ENCODE results near the gene HBA2.
"Not testable (repeated sequence)": the region's sequence is repeated elsewhere in the genome, so short reads cannot be mapped to it uniquely, and the experiment has no call there.

The HBA2 gene

GRCh38 chr16:204046-204445 lies 31.4 kb downstream of the HBA2 start:
- not testable (repeated sequence) for DNase-seq

- DNase-seq, result not testable (repeated sequence)
These were observed 36.7 kb downstream of the HBA2 start for GRCh38 chr16:209359-209758.

GRCh38 chr16:211631-212180 lies 39.0 kb downstream of the HBA2 start:
- not testable (repeated sequence) for DNase-seq

GRCh38 chr16:212999-213398 lies 40.3 kb downstream of the HBA2 start:
- no peak for DNase-seq

GRCh38 chr16:220021-220420 lies 47.3 kb downstream of the HBA2 start:
- no peak for DNase-seq

All from activated naive CD4-positive, alpha-beta T cell treated with anti-CD3 and anti-CD28 coated beads, Interleukin-2, amount 50 U/mL, for 16 hours (primary cell).